Measurements from ENCODE around the gene P2RY12. TPM values are rescaled to one million over a fixed set of nuclear protein-coding genes. Genes with fewer than 3 reads are reported as not detected.

P2RY12 gene
- total and polyA plus RNA-seq, 2 donors (not counting 3 experiments of a cell fraction or from before 2014, with no cell fraction given): not detected

GRCh38 chr3:151299006-151299405 lies 85.5 kb downstream of the P2RY12 start:
- TF ChIP-seq GATA2 (IDR thresholded peaks at IDR 0.05; ENCODE audit: insufficient read depth, insufficient read length, low read depth, low read length): no peak
- no peak for TF ChIP-seq MAX (IDR thresholded peaks at IDR 0.05; ENCODE audit: insufficient read depth, insufficient read length)
- no peak for TF ChIP-seq POLR2AphosphoS5 (IDR thresholded peaks at IDR 0.05; ENCODE audit: insufficient read depth, low read depth, low read length)
- no peak for TF ChIP-seq EZH2 (IDR thresholded peaks at IDR 0.05; ENCODE audit: borderline replicate concordance, low read depth, low read length, severe bottlenecking)
- no peak for TF ChIP-seq CTCF (IDR thresholded peaks at IDR 0.05; ENCODE audit: extremely low read depth in 1 of 2, insufficient read depth in 1 of 2, low read depth in 1 of 2, low read length in 2 of 2)
- TF ChIP-seq POLR2A (IDR thresholded peaks at IDR 0.05; ENCODE audit: low read depth, low read length): no peak
- no peak for TF ChIP-seq FOS (IDR thresholded peaks at IDR 0.05; ENCODE audit: borderline replicate concordance, insufficient read depth, low read length)
- no peak for TF ChIP-seq MYC (IDR thresholded peaks at IDR 0.05; ENCODE audit: low read depth, low read length)
- BruUV-seq (replicated peaks): no TSS peak
- DNase-seq (ENCODE audit: low read depth, low spot score) (no peak), FAIRE-seq (no peak)
- no peak overlapping the region for H3K4me2 ChIP-seq (ENCODE audit: insufficient read depth, low read length)
- no peak overlapping the region for H2AFZ ChIP-seq (ENCODE audit: low read depth, low read length)
- intact Hi-C loops (cut with micrococcal nuclease): no loop called here
- dilution Hi-C loops (cut with MboI; ENCODE audit: extremely low pct_ligation_motif_present, low sequenced_read_pairs): no loop called here
- no peak overlapping the region for H3K9ac ChIP-seq (replicated peaks; ENCODE audit: extremely low read depth, insufficient read depth, low read length)
- no peaks in the 10 kb centered on the region for H3K4me1 ChIP-seq (ENCODE audit: control insufficient read depth, extremely low read depth, insufficient read depth, low read length)
- ChIA-PET CTCF (interaction anchor here (0.9 to 2.1 kb wide), 2 partner anchors 13 to 29 kb away, joined by 3 to 4 read pairs; no protein-coding TSS in a partner anchor), POLR2A (no interaction called here)
- H3K9me1 ChIP-seq (replicated peaks; ENCODE audit: control insufficient read depth, extremely low read depth, insufficient read depth, low read length): no peaks in the 10 kb centered on the region
- no peaks in the 10 kb centered on the region for H3K36me3 ChIP-seq (ENCODE audit: control insufficient read depth in 2 of 2, extremely low read depth in 1 of 2, insufficient read depth in 2 of 2, low read length in 2 of 2)
- no peak overlapping the region for H3K4me3 ChIP-seq (replicated peaks in 1 of 3; ENCODE audit: insufficient read depth in 1 of 3, low read depth in 1 of 3, low read length in 3 of 3)
- H3K79me2 ChIP-seq (ENCODE audit: control insufficient read depth, insufficient read depth, low read length): no peaks in the 10 kb centered on the region
- peaks cover 3 to 12% of the 10 kb centered on the region in 2 experiments for H3K27me3 ChIP-seq (ENCODE audit: control insufficient read depth in 2 of 2, insufficient read depth in 2 of 2, low read length in 2 of 2)
- no peaks in the 10 kb centered on the region for H4K20me1 ChIP-seq (replicated peaks; ENCODE audit: control insufficient read depth, extremely low read depth, insufficient read depth, low read length)
- no peak overlapping the region for H3K27ac ChIP-seq (ENCODE audit: insufficient read depth, low read depth, low read length)
- no peaks in the 10 kb centered on the region for H3K9me3 ChIP-seq (replicated peaks; ENCODE audit: control insufficient read depth, insufficient read depth, low read length)
